ENCODE data around the gene HNF1B.

GRCh38 chr17:37714897-37715296 lies 30.0 kb downstream of the HNF1B start:
- TF ChIP-seq, protein P1, sequence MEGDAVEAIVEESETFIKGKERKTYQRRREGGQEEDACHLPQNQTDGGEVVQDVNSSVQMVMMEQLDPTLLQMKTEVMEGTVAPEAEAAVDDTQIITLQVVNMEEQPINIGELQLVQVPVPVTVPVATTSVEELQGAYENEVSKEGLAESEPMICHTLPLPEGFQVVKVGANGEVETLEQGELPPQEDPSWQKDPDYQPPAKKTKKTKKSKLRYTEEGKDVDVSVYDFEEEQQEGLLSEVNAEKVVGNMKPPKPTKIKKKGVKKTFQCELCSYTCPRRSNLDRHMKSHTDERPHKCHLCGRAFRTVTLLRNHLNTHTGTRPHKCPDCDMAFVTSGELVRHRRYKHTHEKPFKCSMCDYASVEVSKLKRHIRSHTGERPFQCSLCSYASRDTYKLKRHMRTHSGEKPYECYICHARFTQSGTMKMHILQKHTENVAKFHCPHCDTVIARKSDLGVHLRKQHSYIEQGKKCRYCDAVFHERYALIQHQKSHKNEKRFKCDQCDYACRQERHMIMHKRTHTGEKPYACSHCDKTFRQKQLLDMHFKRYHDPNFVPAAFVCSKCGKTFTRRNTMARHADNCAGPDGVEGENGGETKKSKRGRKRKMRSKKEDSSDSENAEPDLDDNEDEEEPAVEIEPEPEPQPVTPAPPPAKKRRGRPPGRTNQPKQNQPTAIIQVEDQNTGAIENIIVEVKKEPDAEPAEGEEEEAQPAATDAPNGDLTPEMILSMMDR (IDR thresholded peaks at IDR 0.05) = no peak
- no peak for TF ChIP-seq POLR2A (IDR thresholded peaks at IDR 0.05)

Data from right lobe of liver (tissue), 4 donors.